Measurements from ENCODE around the gene DHRS3.

DNA sequence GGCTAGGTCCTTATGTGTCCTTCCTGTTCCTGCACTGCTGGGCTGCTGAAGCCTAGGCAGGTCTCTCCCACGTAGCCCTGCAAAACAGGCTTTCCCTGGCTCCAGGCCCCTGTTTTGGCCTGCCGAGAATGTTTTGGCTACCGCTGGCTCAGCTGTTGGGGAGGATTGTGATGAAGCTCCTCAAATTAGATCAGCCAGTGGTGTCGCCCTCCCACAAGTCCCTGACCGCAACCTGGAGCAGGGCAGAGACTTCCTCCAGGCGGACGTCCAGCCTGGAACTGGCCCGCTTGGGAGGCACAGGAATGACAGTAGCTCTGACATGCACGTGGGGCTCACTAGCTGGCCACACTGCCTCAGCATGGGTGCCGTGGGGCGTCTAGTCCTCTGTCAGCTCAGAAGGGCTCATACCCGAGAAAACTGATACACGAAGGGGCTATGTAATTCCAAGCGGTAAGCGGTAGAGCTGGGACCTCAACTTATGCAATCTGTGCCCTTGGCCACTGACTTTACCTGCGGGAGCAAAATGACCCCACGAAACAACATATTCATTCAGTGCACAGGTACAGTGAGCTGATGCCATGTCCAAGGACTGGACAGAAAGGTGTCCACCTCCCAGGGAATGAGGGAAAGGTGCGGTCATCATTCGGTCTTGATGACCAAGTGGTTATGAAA lies 26.6 kb downstream of the DHRS3 start:
- TF ChIP-seq, protein P1, sequence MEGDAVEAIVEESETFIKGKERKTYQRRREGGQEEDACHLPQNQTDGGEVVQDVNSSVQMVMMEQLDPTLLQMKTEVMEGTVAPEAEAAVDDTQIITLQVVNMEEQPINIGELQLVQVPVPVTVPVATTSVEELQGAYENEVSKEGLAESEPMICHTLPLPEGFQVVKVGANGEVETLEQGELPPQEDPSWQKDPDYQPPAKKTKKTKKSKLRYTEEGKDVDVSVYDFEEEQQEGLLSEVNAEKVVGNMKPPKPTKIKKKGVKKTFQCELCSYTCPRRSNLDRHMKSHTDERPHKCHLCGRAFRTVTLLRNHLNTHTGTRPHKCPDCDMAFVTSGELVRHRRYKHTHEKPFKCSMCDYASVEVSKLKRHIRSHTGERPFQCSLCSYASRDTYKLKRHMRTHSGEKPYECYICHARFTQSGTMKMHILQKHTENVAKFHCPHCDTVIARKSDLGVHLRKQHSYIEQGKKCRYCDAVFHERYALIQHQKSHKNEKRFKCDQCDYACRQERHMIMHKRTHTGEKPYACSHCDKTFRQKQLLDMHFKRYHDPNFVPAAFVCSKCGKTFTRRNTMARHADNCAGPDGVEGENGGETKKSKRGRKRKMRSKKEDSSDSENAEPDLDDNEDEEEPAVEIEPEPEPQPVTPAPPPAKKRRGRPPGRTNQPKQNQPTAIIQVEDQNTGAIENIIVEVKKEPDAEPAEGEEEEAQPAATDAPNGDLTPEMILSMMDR (IDR thresholded peaks at IDR 0.05 in 2 of 3, conservative IDR thresholded peaks at IDR 0.05 in 1 of 3; ENCODE audit: borderline replicate concordance in 1 of 3, insufficient read depth in 1 of 3, low read depth in 2 of 3, low read length in 2 of 3): no peak
- TF ChIP-seq POLR2AphosphoS5 (IDR thresholded peaks at IDR 0.05; ENCODE audit: low read depth, low read length): no peak
- no peak for TF ChIP-seq EZH2 (IDR thresholded peaks at IDR 0.05)
- TF ChIP-seq, protein P2, sequence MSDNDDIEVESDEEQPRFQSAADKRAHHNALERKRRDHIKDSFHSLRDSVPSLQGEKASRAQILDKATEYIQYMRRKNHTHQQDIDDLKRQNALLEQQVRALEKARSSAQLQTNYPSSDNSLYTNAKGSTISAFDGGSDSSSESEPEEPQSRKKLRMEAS (IDR thresholded peaks at IDR 0.05): no peak
- no peak for TF ChIP-seq ZFX (IDR thresholded peaks at IDR 0.05)
- no peak for TF ChIP-seq FOSL1 (IDR thresholded peaks at IDR 0.05; ENCODE audit: low read depth)
- TF ChIP-seq JUND (IDR thresholded peaks at IDR 0.05): no peak
- TF ChIP-seq YY1 (IDR thresholded peaks at IDR 0.05; ENCODE audit: extremely low read depth, insufficient replicate concordance, low read depth, low read length): no peak
- TF ChIP-seq POLR2A (IDR thresholded peaks at IDR 0.05; ENCODE audit: borderline replicate concordance, extremely low read depth, insufficient read depth, insufficient read length): no peak
- TF ChIP-seq SIN3A (IDR thresholded peaks at IDR 0.05; ENCODE audit: low read depth): no peak
- no peak for TF ChIP-seq RAD21 (IDR thresholded peaks at IDR 0.05; ENCODE audit: low read depth)
- TF ChIP-seq, protein P3, sequence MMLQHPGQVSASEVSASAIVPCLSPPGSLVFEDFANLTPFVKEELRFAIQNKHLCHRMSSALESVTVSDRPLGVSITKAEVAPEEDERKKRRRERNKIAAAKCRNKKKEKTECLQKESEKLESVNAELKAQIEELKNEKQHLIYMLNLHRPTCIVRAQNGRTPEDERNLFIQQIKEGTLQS (IDR thresholded peaks at IDR 0.05): no peak
- TF ChIP-seq, protein P4, sequence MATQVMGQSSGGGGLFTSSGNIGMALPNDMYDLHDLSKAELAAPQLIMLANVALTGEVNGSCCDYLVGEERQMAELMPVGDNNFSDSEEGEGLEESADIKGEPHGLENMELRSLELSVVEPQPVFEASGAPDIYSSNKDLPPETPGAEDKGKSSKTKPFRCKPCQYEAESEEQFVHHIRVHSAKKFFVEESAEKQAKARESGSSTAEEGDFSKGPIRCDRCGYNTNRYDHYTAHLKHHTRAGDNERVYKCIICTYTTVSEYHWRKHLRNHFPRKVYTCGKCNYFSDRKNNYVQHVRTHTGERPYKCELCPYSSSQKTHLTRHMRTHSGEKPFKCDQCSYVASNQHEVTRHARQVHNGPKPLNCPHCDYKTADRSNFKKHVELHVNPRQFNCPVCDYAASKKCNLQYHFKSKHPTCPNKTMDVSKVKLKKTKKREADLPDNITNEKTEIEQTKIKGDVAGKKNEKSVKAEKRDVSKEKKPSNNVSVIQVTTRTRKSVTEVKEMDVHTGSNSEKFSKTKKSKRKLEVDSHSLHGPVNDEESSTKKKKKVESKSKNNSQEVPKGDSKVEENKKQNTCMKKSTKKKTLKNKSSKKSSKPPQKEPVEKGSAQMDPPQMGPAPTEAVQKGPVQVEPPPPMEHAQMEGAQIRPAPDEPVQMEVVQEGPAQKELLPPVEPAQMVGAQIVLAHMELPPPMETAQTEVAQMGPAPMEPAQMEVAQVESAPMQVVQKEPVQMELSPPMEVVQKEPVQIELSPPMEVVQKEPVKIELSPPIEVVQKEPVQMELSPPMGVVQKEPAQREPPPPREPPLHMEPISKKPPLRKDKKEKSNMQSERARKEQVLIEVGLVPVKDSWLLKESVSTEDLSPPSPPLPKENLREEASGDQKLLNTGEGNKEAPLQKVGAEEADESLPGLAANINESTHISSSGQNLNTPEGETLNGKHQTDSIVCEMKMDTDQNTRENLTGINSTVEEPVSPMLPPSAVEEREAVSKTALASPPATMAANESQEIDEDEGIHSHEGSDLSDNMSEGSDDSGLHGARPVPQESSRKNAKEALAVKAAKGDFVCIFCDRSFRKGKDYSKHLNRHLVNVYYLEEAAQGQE (IDR thresholded peaks at IDR 0.05; ENCODE audit: low read depth): no peak
- no peak for TF ChIP-seq CBX3 (IDR thresholded peaks at IDR 0.05; ENCODE audit: low read depth)

All from HCT116 (cell line).